ENCODE measurements around the gene ITPRIPL1. TPM values are rescaled to one million over a fixed set of nuclear protein-coding genes. Genes with fewer than 3 reads are reported as not detected.
A peak's percentile ranks its signal among the peaks of the same experiment; 100 is the strongest.

Gene ITPRIPL1
- total RNA-seq, 1 donor from 2014 or later: 3.7 TPM

GRCh38 chr2:96305091-96305978, 19.8 kb upstream of the ITPRIPL1 start, which contains the start of gene SNRNP200:
Gene SNRNP200, minus strand, starts transcription at chr2:96305546. Its CDS starts 109 bp downstream, at chr2:96305437.
- Histone ChIP-seq H3K27ac (ENCODE audit: low read depth, low read length) (peak within 1 kb of the TSS; percentile 79), H3K36me3 (ENCODE audit: control insufficient read depth in 3 of 3, insufficient read depth in 3 of 3, low read length in 3 of 3) (peaks cover 28 to 34% (median 33%) of the 10 kb centered on the region in 3 donors), H3K9ac (ENCODE audit: low read depth in 1 of 3, low read length in 3 of 3) (peak within 1 kb of the TSS; percentile 93 to 98 (median 96)), H3K9me3 (ENCODE audit: control insufficient read depth in 3 of 3, low read length in 3 of 3) (no peaks in the 10 kb centered on the region), H3K4me1 (ENCODE audit: control insufficient read depth in 3 of 3, insufficient read depth in 3 of 3, low read length in 3 of 3) (peaks cover 14 to 28% (median 16%) of the 10 kb centered on the region in 3 donors), H3K4me3 (ENCODE audit: low read length in 3 of 3) (peak within 1 kb of the TSS; percentile 97 to 100 (median 100)), H3K27me3 (ENCODE audit: control insufficient read depth in 3 of 3, insufficient read depth in 3 of 3, low read length in 3 of 3) (no peaks in the 10 kb centered on the region)

- Histone ChIP-seq H3K27me3 (ENCODE audit: control insufficient read depth in 3 of 3, insufficient read depth in 3 of 3, low read length in 3 of 3) (no peaks in the 10 kb centered on the region), H3K9ac (ENCODE audit: low read depth in 1 of 3, low read length in 3 of 3) (peak overlapping the region; percentile 93 to 98 (median 96)), H3K27ac (ENCODE audit: low read depth, low read length) (peak overlapping the region; percentile 79)
These were observed 19.2 kb upstream of the ITPRIPL1 start for GRCh38 chr2:96305979-96306308.

GRCh38 chr2:96306370-96306769, 18.7 kb upstream of the ITPRIPL1 start:
- Histone ChIP-seq H3K9me3 (ENCODE audit: control insufficient read depth in 3 of 3, low read length in 3 of 3) (no peaks in the 10 kb centered on the region), H3K27ac (ENCODE audit: low read depth, low read length) (no peak overlapping the region), H3K4me1 (ENCODE audit: control insufficient read depth in 3 of 3, insufficient read depth in 3 of 3, low read length in 3 of 3) (peaks cover 14 to 28% (median 16%) of the 10 kb centered on the region in 3 donors), H3K9ac (ENCODE audit: low read depth in 1 of 3, low read length in 3 of 3) (peak overlapping the region in 1 of 3 donors; percentile 96), H3K27me3 (ENCODE audit: control insufficient read depth in 3 of 3, insufficient read depth in 3 of 3, low read length in 3 of 3) (no peaks in the 10 kb centered on the region), H3K36me3 (ENCODE audit: control insufficient read depth in 3 of 3, insufficient read depth in 3 of 3, low read length in 3 of 3) (peaks cover 21 to 27% (median 25%) of the 10 kb centered on the region in 3 donors), H3K4me3 (ENCODE audit: low read length in 3 of 3) (peak overlapping the region; percentile 97 to 100 (median 100))

More at GRCh38 chr2:96305979-96306308, 19.2 kb upstream of the ITPRIPL1 start:
- peaks cover 14 to 28% (median 16%) of the 10 kb centered on the region in 3 donors for H3K4me1 ChIP-seq (ENCODE audit: control insufficient read depth in 3 of 3, insufficient read depth in 3 of 3, low read length in 3 of 3)
- no peaks in the 10 kb centered on the region for H3K9me3 ChIP-seq (ENCODE audit: control insufficient read depth in 3 of 3, low read length in 3 of 3)
- H3K36me3 ChIP-seq (ENCODE audit: control insufficient read depth in 3 of 3, insufficient read depth in 3 of 3, low read length in 3 of 3): peaks cover 25 to 31% (median 29%) of the 10 kb centered on the region in 3 donors
- peak overlapping the region; percentile 97 to 100 (median 100) for H3K4me3 ChIP-seq (ENCODE audit: low read length in 3 of 3)

GRCh38 chr2:96308248-96308647, 16.9 kb upstream of the ITPRIPL1 start:
- Histone ChIP-seq H3K36me3 (ENCODE audit: control insufficient read depth in 3 of 3, insufficient read depth in 3 of 3, low read length in 3 of 3) (peaks cover 4 to 8% (median 6%) of the 10 kb centered on the region in 3 donors), H3K4me3 (ENCODE audit: low read length in 3 of 3) (no peak overlapping the region), H3K9ac (ENCODE audit: low read depth in 1 of 3, low read length in 3 of 3) (no peak overlapping the region), H3K9me3 (ENCODE audit: control insufficient read depth in 3 of 3, low read length in 3 of 3) (no peaks in the 10 kb centered on the region), H3K27me3 (ENCODE audit: control insufficient read depth in 3 of 3, insufficient read depth in 3 of 3, low read length in 3 of 3) (no peaks in the 10 kb centered on the region), H3K4me1 (ENCODE audit: control insufficient read depth in 3 of 3, insufficient read depth in 3 of 3, low read length in 3 of 3) (peaks cover 14 to 19% (median 16%) of the 10 kb centered on the region in 3 donors), H3K27ac (ENCODE audit: low read depth, low read length) (no peak overlapping the region)

- no peak overlapping the region for H3K4me3 ChIP-seq (ENCODE audit: low read length in 3 of 3)
- peaks cover 3 to 12% (median 3%) of the 10 kb centered on the region in 3 donors for H3K27me3 ChIP-seq (ENCODE audit: control insufficient read depth in 3 of 3, insufficient read depth in 3 of 3, low read length in 3 of 3)
- H3K4me1 ChIP-seq (ENCODE audit: control insufficient read depth in 3 of 3, insufficient read depth in 3 of 3, low read length in 3 of 3): peaks cover 0 to 2% (median 0%) of the 10 kb centered on the region in 3 donors
- H3K9me3 ChIP-seq (ENCODE audit: control insufficient read depth in 3 of 3, low read length in 3 of 3): no peaks in the 10 kb centered on the region
- no peaks in the 10 kb centered on the region for H3K36me3 ChIP-seq (ENCODE audit: control insufficient read depth in 3 of 3, insufficient read depth in 3 of 3, low read length in 3 of 3)
- no peak overlapping the region for H3K9ac ChIP-seq (ENCODE audit: low read depth in 1 of 3, low read length in 3 of 3)
- no peak overlapping the region for H3K27ac ChIP-seq (ENCODE audit: low read depth, low read length)
These were observed 10.1 kb upstream of the ITPRIPL1 start for GRCh38 chr2:96315005-96315399.

GRCh38 chr2:96315400-96316071, 9.6 kb upstream of the ITPRIPL1 start:
- Histone ChIP-seq H3K36me3 (ENCODE audit: control insufficient read depth in 3 of 3, insufficient read depth in 3 of 3, low read length in 3 of 3) (no peaks in the 10 kb centered on the region), H3K9ac (ENCODE audit: low read depth in 1 of 3, low read length in 3 of 3) (no peak overlapping the region), H3K27ac (ENCODE audit: low read depth, low read length) (no peak overlapping the region)

GRCh38 chr2:96316999-96317398, 8.1 kb upstream of the ITPRIPL1 start:
- peaks cover 14 to 29% (median 15%) of the 10 kb centered on the region in 3 donors for H3K27me3 ChIP-seq (ENCODE audit: control insufficient read depth in 3 of 3, insufficient read depth in 3 of 3, low read length in 3 of 3)
- H3K4me3 ChIP-seq (ENCODE audit: low read length in 3 of 3): no peak overlapping the region
- H3K9ac ChIP-seq (ENCODE audit: low read depth in 1 of 3, low read length in 3 of 3): no peak overlapping the region
- H3K36me3 ChIP-seq (ENCODE audit: control insufficient read depth in 3 of 3, insufficient read depth in 3 of 3, low read length in 3 of 3): no peaks in the 10 kb centered on the region
- H3K4me1 ChIP-seq (ENCODE audit: control insufficient read depth in 3 of 3, insufficient read depth in 3 of 3, low read length in 3 of 3): peaks cover 10 to 16% (median 13%) of the 10 kb centered on the region in 3 donors
- no peak overlapping the region for H3K27ac ChIP-seq (ENCODE audit: low read depth, low read length)
- no peaks in the 10 kb centered on the region for H3K9me3 ChIP-seq (ENCODE audit: control insufficient read depth in 3 of 3, low read length in 3 of 3)

More at GRCh38 chr2:96315400-96316071, 9.6 kb upstream of the ITPRIPL1 start:
- peaks cover 3 to 16% (median 3%) of the 10 kb centered on the region in 3 donors for H3K27me3 ChIP-seq (ENCODE audit: control insufficient read depth in 3 of 3, insufficient read depth in 3 of 3, low read length in 3 of 3)
- H3K9me3 ChIP-seq (ENCODE audit: control insufficient read depth in 3 of 3, low read length in 3 of 3): no peaks in the 10 kb centered on the region
- peaks cover 0 to 2% (median 0%) of the 10 kb centered on the region in 3 donors for H3K4me1 ChIP-seq (ENCODE audit: control insufficient read depth in 3 of 3, insufficient read depth in 3 of 3, low read length in 3 of 3)
- no peak overlapping the region for H3K4me3 ChIP-seq (ENCODE audit: low read length in 3 of 3)

GRCh38 chr2:96317584-96317997, 7.5 kb upstream of the ITPRIPL1 start:
- H3K9me3 ChIP-seq (ENCODE audit: control insufficient read depth in 3 of 3, low read length in 3 of 3): no peaks in the 10 kb centered on the region
- H3K36me3 ChIP-seq (ENCODE audit: control insufficient read depth in 3 of 3, insufficient read depth in 3 of 3, low read length in 3 of 3): no peaks in the 10 kb centered on the region
- H3K9ac ChIP-seq (ENCODE audit: low read depth in 1 of 3, low read length in 3 of 3): no peak overlapping the region
- H3K4me3 ChIP-seq (ENCODE audit: low read length in 3 of 3): no peak overlapping the region
- H3K27me3 ChIP-seq (ENCODE audit: control insufficient read depth in 3 of 3, insufficient read depth in 3 of 3, low read length in 3 of 3): peaks cover 15 to 32% (median 16%) of the 10 kb centered on the region in 3 donors
- H3K4me1 ChIP-seq (ENCODE audit: control insufficient read depth in 3 of 3, insufficient read depth in 3 of 3, low read length in 3 of 3): peaks cover 10 to 16% (median 16%) of the 10 kb centered on the region in 3 donors
- H3K27ac ChIP-seq (ENCODE audit: low read depth, low read length): no peak overlapping the region

- H3K27me3 ChIP-seq (ENCODE audit: control insufficient read depth in 3 of 3, insufficient read depth in 3 of 3, low read length in 3 of 3): peaks cover 15 to 41% (median 24%) of the 10 kb centered on the region in 3 donors
- H3K9ac ChIP-seq (ENCODE audit: low read depth in 1 of 3, low read length in 3 of 3): no peak overlapping the region
- no peaks in the 10 kb centered on the region for H3K36me3 ChIP-seq (ENCODE audit: control insufficient read depth in 3 of 3, insufficient read depth in 3 of 3, low read length in 3 of 3)
- peaks cover 10 to 16% (median 16%) of the 10 kb centered on the region in 3 donors for H3K4me1 ChIP-seq (ENCODE audit: control insufficient read depth in 3 of 3, insufficient read depth in 3 of 3, low read length in 3 of 3)
- no peaks in the 10 kb centered on the region for H3K9me3 ChIP-seq (ENCODE audit: control insufficient read depth in 3 of 3, low read length in 3 of 3)
- H3K4me3 ChIP-seq (ENCODE audit: low read length in 3 of 3): no peak overlapping the region
- H3K27ac ChIP-seq (ENCODE audit: low read depth, low read length): no peak overlapping the region
These were observed 6.4 kb upstream of the ITPRIPL1 start for GRCh38 chr2:96318723-96319122.
